ENCODE measurements around the gene SIRT6.

DNA sequence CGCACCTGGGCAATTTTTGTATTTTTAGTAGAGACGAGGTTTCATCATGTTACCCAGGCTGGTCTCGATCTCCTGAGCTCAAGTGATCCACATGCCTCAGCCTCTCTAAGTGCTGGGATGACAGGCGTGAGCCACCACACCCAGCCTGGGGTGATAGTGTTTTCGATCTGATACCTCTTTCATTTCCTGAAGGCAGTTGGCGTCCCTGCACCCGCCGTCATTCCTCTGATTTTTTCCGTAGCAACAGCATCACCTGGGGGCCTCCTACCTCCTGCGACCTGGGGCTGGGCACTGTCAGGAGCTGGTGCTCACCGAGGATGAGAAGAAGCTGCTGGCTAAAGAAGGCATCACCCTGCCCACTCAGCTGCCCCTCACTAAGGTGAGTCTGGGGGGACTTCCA lies 18.1 kb downstream of the SIRT6 start:
- TF ChIP-seq, protein P1, sequence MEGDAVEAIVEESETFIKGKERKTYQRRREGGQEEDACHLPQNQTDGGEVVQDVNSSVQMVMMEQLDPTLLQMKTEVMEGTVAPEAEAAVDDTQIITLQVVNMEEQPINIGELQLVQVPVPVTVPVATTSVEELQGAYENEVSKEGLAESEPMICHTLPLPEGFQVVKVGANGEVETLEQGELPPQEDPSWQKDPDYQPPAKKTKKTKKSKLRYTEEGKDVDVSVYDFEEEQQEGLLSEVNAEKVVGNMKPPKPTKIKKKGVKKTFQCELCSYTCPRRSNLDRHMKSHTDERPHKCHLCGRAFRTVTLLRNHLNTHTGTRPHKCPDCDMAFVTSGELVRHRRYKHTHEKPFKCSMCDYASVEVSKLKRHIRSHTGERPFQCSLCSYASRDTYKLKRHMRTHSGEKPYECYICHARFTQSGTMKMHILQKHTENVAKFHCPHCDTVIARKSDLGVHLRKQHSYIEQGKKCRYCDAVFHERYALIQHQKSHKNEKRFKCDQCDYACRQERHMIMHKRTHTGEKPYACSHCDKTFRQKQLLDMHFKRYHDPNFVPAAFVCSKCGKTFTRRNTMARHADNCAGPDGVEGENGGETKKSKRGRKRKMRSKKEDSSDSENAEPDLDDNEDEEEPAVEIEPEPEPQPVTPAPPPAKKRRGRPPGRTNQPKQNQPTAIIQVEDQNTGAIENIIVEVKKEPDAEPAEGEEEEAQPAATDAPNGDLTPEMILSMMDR (IDR thresholded peaks at IDR 0.05; ENCODE audit: poor library complexity, severe bottlenecking): no peak
- TF ChIP-seq, protein P2, sequence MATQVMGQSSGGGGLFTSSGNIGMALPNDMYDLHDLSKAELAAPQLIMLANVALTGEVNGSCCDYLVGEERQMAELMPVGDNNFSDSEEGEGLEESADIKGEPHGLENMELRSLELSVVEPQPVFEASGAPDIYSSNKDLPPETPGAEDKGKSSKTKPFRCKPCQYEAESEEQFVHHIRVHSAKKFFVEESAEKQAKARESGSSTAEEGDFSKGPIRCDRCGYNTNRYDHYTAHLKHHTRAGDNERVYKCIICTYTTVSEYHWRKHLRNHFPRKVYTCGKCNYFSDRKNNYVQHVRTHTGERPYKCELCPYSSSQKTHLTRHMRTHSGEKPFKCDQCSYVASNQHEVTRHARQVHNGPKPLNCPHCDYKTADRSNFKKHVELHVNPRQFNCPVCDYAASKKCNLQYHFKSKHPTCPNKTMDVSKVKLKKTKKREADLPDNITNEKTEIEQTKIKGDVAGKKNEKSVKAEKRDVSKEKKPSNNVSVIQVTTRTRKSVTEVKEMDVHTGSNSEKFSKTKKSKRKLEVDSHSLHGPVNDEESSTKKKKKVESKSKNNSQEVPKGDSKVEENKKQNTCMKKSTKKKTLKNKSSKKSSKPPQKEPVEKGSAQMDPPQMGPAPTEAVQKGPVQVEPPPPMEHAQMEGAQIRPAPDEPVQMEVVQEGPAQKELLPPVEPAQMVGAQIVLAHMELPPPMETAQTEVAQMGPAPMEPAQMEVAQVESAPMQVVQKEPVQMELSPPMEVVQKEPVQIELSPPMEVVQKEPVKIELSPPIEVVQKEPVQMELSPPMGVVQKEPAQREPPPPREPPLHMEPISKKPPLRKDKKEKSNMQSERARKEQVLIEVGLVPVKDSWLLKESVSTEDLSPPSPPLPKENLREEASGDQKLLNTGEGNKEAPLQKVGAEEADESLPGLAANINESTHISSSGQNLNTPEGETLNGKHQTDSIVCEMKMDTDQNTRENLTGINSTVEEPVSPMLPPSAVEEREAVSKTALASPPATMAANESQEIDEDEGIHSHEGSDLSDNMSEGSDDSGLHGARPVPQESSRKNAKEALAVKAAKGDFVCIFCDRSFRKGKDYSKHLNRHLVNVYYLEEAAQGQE (IDR thresholded peaks at IDR 0.05; ENCODE audit: borderline replicate concordance): no peak
- no peak for TF ChIP-seq EP300 (conservative IDR thresholded peaks at IDR 0.05; ENCODE audit: poor library complexity, severe bottlenecking)
- no peak for TF ChIP-seq RAD21 (conservative IDR thresholded peaks at IDR 0.05)
- no peak for TF ChIP-seq POLR2AphosphoS5 (IDR thresholded peaks at IDR 0.05)
